Stimulated activated CD4-positive, alpha-beta T cell treated with anti-CD3 and anti-CD28 coated beads, TNF-alpha, amount 100 ng/mL, for 1 hour (primary cell): ENCODE results near the gene SCGB1C2.
"Not testable (repeated sequence)": the region's sequence is repeated elsewhere in the genome, so short reads cannot be mapped to it uniquely, and the experiment has no call there.

Experiments used
- DNase-seq, 3 donors: peaks; one replicate each; pipeline ENCODE4 v3.0.0-alpha.2; 2020; ENCODE audit warnings: low read depth in 3 of 3, low spot score in 1 of 3

Gene SCGB1C2

DNA sequence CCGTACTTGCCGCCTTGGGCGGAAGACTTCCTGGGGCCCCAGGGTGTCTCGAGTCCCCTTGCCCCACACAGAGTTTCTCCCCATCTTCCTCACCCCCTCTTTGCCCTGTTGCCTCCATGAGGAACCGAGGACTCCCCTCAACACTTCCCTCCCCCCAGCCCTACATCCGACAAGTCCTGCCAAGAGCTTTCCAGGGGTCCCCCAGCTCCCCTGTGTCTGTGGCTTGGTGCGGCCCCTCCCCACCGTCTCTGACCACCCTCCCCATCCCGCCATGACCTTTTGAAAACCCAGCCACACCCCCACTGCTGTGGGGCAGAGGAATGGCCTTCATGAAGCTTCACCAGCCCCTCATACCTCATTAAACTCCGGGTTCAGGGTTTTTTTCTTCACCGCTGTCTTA, 11.4 kb downstream of the SCGB1C2 start:
- DNase-seq, result no peak

- DNase-seq, result no peak
These were observed 11.9 kb downstream of the SCGB1C2 start for GRCh38 chr17:149231-149630.

- no peak for DNase-seq
These were observed 12.7 kb downstream of the SCGB1C2 start for GRCh38 chr17:149897-150584.

- no peak for DNase-seq
These were observed 13.6 kb downstream of the SCGB1C2 start for GRCh38 chr17:151004-151403.

- no peak for DNase-seq
These were observed 14.8 kb downstream of the SCGB1C2 start for GRCh38 chr17:151886-152859.

DNA sequence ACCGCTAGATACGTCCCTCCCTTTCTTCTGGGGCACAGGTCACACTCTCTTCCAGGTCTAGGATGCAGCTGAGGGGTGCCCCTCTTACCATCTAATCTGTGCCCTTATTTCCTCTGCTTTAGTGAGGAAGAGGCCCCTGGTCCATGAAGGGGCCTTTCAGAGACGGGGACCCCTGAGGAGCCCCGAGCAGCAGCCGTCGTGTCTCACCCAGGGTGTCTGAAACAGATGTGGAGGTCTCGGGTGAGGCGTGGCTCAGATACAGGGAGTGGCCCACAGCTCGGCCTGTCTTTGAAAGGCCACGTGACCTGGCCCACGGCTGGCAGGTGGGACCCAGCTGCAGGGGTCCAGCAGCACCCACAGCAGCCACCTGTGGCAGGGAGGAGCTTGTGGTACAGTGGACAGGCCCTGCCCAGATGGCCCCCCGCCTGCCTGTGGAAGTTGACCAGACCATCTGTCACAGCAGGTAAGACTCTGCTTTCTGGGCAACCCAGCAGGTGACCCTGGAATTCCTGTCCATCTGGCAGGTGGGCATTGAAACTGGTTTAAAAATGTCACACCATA, 15.6 kb downstream of the SCGB1C2 start:
- DNase-seq, result no peak

DNA sequence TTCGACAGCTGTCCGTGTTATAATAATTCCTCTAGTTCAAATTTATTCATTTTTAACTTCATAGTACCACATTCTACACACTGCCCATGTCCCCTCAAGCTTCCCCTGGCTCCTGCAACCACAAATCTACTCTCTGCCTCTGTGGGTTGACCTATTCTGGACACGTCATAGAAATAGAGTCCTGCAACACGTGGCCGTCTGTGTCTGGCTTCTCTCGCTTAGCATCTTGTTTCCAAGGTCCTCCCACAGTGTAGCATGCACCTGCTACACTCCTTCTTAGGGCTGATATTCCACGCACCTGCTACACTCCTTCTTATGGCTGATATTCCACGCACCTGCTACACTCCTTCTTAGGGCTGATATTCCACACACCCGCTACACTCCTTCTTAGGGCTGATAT, 16.5 kb downstream of the SCGB1C2 start:
- DNase-seq, result no peak

DNA sequence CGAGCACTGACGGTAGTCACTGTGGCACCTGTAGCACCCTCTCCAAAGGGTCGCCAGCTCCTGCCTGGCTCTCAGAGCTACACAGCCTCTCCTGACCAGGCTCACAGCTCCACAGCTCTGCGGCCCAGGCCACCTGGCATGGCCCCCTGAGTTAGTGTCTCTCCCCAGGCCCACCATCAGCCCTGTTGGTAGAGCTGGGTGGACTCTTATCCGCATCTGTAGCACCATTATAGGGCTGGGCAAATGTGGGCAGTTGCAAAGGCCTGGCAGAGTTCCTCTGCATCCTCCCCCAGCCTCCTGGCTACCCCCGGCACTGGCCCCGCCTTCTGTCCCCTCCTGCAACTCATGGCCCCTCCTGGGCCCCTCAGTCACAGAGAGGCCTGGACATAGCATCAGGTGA, 18.2 kb downstream of the SCGB1C2 start:
- no peak for DNase-seq

GRCh38 chr17:156094-156621, 18.8 kb downstream of the SCGB1C2 start:
- DNase-seq, result no peak

GRCh38 chr17:156946-157345, 19.6 kb downstream of the SCGB1C2 start:
- no peak for DNase-seq

- DNase-seq, result no peak
These were observed 20.5 kb downstream of the SCGB1C2 start for GRCh38 chr17:157901-158300.

GRCh38 chr17:158379-158778, 21.0 kb downstream of the SCGB1C2 start:
- DNase-seq, result no peak

DNA sequence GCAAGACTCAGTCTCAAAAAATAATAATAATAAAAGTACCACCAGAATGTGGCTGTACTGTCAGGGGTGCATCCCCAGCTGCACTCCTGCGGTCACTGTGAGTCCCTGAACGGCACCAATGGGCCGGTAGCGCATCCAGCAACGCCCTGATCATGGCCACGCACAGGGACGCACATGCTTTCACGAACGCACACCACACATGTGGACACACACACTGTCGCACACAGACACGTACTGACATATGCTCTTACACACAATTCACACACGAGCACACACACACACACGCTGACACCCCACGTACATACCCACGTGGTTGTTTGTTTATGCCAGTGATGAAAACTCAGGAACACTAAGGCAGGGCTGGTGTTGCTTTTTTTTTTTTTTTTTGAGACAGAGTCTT, 22.2 kb downstream of the SCGB1C2 start:
- DNase-seq, result no peak

GRCh38 chr17:160336-160735, 23.0 kb downstream of the SCGB1C2 start:
- no peak for DNase-seq

DNA sequence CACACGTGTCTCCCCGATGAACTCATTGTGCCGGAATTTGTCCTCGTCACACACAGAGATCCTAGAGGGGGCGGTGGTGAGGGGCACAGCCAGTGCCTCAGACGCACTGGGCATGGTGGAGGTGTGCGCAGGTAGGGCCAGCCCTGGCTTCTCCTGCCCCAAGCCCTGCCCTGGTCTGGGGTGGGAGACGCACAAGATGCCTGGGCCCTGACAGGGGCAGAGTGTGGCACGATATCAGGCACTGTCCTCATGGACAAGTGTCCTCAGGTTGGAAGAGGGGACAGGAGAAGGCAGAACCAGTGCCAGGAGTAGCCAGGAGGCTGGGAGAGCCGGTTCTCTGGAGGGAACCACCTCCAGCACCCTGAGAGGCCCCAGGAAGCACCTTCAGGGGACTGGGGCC, 24.1 kb downstream of the SCGB1C2 start:
- DNase-seq, result no peak

DNA sequence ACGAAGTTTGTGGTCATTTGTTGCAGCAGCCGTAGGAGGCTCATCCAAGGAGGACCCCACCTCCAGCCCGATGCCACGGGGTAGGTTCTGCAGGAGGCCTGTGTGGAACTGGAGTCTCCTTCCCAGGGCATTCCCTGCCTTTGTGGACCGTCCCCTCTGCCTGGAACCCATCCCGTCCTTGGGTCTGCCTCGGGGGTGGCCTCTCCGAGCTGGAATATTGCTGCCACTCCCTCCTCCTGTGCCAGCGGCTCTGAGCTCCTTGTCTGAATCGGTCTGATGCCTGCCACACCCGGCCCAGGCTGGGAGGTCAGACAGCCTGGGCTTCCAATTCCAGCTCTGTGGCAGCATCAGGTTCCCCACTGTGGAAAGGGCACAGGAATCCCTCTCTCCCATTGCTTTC, 25.3 kb downstream of the SCGB1C2 start:
- DNase-seq, result no peak

DNA sequence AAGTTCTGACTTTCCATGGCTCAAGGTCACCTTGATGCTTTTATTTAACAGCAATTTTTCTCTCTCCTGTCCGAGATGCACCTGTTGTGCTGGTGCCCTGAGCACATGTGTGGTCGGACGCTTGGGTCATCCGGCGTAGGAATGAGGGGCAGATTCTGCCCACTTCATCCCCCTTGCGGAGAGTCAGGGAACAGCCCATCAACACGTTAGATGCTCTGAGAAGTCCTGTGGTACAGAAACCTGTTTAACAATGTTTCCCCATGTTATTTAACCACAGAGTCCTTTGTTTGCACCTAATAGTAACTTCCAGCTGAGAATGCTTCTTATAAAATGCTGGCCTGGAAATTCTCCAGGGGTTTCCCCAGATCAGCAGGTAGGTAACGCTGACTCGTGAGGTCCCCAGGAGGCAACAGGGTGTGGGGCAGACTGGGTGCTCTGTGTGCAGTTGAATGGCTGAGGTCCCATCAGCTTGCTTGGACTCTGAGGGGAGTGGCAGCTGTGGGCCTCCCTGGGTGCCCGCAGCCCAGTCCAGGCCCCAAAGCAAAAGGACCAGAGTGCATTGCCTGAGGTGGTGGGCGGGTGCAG, 26.2 kb downstream of the SCGB1C2 start:
- DNase-seq, result no peak

- no peak for DNase-seq
These were observed 27.2 kb downstream of the SCGB1C2 start for GRCh38 chr17:164303-165235.

DNA sequence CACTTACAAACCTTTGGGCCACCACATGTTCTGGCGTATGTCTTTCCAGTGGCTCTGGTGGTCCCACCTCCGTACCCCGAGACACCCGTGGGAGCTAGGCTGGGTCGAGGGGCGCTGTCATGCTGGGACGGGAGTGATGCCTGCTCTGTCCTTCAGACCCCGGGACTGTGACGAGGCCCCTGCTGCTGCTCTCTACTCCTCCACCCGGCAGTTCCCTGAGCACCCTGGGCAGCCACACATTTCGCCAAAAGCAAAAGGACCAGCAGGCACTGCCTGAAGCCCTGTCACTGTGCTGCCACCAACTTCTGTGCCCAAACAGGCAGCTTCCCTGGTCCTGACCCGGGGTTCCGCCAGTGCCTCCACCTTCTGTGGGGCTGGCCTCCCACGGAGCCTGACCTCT, 28.6 kb downstream of the SCGB1C2 start:
- DNase-seq, result no peak

- DNase-seq, result not testable (repeated sequence)
These were observed 31.2 kb downstream of the SCGB1C2 start for GRCh38 chr17:168614-169013.
